AG09319 (cell line): ENCODE results near the gene ST7.

Experiments
- DNase-seq: peaks from one replicate; pipeline ENCODE4 v3.0.0-alpha.2; 2010; ENCODE audit warnings: low read depth; ENCODE audit errors: extremely low read depth
- TF ChIP-seq, protein P1 (sequence below): IDR thresholded peaks from 2 replicates; pipeline ENCODE4 v1.5.1; 2011; ENCODE audit warnings: low read depth, mild to moderate bottlenecking, inconsistent platforms, low read length, moderate library complexity

ST7 gene

DNA sequence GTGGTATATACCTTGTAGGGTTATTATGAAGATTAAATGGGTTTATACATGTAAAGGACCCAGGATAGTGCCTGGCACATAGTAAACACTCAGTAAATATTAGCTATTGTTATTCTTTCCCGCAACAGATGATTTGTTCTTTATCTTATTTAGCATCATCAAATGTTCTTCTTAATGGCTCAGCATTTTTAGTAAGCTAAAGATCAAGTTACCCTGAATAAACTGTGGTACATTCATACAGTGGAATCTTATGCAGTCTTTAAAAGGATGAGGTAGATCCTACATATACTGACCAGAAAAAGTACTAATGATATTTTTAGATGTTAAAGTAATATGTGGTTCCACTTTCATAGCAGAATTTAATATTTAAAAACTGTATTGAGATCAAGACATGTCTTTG lies 65.4 kb downstream of the ST7 start:
- TF ChIP-seq, protein P1, sequence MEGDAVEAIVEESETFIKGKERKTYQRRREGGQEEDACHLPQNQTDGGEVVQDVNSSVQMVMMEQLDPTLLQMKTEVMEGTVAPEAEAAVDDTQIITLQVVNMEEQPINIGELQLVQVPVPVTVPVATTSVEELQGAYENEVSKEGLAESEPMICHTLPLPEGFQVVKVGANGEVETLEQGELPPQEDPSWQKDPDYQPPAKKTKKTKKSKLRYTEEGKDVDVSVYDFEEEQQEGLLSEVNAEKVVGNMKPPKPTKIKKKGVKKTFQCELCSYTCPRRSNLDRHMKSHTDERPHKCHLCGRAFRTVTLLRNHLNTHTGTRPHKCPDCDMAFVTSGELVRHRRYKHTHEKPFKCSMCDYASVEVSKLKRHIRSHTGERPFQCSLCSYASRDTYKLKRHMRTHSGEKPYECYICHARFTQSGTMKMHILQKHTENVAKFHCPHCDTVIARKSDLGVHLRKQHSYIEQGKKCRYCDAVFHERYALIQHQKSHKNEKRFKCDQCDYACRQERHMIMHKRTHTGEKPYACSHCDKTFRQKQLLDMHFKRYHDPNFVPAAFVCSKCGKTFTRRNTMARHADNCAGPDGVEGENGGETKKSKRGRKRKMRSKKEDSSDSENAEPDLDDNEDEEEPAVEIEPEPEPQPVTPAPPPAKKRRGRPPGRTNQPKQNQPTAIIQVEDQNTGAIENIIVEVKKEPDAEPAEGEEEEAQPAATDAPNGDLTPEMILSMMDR, result no peak
- DNase-seq, result no peak

DNA sequence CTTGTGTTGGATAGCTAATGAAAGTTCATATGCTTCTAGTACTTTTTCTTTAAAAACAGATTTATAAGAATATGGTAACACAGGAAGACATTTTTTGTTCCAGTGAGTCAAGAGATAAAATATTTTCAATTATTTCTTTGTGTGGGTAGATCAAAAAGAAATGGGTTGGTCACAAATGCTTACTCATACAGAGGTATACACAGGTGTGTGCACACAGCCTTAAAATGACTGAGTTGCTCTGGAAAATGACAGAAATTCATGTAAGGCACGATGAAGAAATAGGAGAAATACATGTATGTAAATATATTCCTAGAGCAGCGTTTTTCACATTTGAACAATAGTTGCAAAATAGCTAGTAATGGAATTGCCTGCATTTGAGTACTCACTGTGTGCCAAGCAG lies 66.0 kb downstream of the ST7 start:
- TF ChIP-seq, protein P1, result no peak
- no peak for DNase-seq

DNA sequence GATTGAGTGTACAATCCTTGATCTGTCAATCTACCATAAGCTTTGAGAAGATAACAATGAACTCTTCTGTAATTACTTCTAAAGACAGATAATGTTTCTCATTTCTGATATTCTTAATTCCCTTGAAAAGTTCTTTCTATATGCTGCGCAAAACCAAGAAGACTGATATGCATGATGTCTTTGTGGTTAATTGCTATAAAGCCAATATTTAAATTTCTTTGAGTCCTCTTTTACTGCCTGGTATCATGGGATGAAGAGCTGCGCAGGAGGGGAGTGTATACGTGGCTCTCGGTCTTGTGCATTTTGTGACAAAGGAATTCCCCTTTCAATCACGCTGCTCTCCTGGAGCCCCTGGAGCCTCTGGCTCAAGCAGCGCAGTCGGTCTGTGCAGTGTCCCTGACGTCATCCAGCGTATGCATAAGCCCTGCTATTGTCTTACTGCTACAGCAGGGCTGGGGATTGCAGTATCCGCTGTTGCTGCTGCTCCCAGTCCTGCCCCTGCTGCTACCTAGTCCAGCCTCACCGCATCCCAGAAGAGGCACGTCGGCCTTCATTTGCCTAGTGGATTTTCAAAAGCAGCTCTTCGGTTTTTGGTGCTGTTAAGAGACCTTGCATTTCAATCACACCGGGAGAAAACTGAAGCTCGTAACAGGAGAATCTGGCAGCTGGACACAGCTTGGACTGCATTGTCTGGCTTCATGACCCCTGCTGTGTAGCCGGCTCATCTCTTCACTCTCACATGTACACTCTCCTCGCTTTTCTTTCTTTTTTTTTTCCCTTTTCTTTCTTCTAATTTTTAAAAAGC lies 66.7 kb downstream of the ST7 start:
- TF ChIP-seq, protein P1, result no peak
- DNase-seq, result peak; percentile 52

DNA sequence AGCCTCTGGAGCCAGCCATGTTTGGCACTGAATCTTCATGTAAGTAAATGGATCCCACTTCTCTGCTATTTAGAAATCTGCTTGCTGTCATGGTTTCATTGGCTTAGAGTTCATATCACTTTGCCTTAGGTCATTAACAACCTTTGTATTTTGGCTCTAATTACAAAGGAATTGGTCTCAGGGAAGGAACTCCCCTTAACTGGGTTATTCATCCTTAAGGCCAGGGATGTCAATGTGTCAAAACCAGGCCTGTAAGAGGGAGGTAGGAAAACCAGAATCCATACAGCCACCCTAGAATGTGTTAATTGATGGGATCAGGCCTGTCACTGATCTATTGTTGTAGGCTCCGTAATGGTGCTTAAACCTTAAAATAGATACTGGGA lies 67.3 kb downstream of the ST7 start:
- TF ChIP-seq, protein P1, result no peak
- DNase-seq, result no peak

DNA sequence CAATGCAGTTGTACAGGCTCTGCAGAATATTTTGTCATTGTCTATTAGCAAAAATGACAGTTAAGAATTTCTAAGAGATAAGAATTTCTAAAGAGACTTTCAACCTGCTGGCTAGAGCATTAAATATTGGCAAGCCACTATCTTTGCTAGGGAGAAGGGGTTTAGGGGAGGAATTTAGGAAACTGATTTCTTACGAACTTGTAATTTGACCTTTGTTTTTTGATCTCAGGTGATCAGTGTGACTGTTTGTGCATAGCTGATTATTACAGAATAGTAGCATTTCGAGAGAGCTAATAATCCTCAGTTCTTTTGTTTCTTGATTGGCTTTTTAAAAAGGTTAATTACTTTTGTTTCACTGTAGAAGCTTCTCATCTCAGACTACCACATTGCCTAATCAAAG lies 68.1 kb downstream of the ST7 start:
- TF ChIP-seq, protein P1, result no peak
- DNase-seq, result no peak

DNA sequence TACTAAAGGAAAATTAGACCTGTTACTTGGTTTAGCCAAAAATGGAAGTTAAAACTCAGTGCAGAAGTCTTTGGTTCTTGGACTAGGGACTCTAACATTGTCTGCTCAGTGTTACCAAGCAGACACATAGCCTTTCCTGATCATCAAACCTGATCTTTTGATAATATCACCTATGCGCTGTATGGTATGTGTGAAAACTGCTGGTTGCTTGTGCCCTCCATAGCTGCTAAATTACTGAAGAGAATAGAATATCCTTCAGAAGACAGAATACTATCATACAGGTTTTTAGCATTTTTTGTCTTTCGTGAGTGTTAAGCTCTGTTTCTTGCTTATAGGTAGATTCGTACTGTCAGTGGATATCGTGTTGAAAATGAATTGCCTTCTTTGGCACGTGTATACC lies 68.7 kb downstream of the ST7 start:
- no peak for DNase-seq
- TF ChIP-seq, protein P1, result no peak

DNA sequence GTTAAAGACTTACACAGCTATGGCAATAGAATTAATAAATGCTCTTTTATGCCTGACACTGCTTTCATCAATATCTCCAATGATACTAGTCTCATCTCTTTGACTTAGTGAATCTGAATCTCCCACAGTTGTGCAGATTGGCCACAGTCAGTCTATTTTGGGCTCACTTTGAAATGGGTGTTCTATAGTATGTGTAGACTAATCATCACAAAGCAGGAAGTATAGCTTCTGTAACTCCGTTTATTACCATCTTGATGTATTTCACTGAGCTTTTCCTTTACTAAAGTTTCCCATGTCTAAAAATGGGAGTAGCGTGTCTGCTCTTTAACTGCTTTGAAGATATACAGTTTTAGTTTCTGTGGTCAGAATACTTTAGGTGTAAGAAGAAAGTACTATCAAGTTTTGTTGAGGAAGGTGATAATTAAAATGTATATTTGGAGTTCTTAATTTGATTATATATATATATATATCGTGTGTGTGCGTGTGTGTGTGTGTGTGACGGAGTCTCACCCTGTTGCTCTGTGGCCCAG lies 70.1 kb downstream of the ST7 start:
- no peak for DNase-seq
- TF ChIP-seq, protein P1, result no peak
